ENCODE data around the gene ST6GALNAC3.

ST6GALNAC3 gene

DNA sequence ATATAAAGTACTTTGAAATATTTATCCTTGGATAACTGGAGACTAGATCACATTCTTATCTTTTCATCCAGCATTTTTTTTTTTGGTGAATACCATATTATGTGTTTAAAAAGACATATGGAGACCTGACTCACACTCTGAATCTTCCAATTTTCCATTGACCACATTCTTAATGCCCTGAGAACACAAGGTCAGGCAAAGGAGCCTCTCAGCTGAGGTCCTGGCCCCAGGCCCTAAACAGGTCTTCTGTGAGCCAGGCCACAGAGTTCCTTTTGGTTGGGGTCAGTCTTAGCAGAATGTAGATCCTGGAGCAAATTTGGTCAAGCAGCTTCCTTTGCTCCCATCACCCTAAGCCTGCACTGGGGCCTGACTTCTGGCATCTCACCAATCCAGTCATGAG is 402.6 kb downstream of the ST6GALNAC3 start:
- Histone ChIP-seq H3K4me2 (ENCODE audit: low read length) (no peak overlapping the region), H3K9me3 (ENCODE audit: insufficient read depth, low read length) (no peaks in the 10 kb centered on the region), H3K9ac (ENCODE audit: low read length) (no peak overlapping the region), H3K4me1 (ENCODE audit: low read length) (no peaks in the 10 kb centered on the region), H3K4me3 (ENCODE audit: low read length) (no peak overlapping the region), H3K27ac (ENCODE audit: low read length) (no peak overlapping the region), H3K27me3 (ENCODE audit: low read depth, low read length) (no peaks in the 10 kb centered on the region), H3K79me2 (ENCODE audit: low read length) (no peaks in the 10 kb centered on the region), H3K36me3 (replicated peaks; ENCODE audit: low read depth, low read length) (no peaks in the 10 kb centered on the region), H2AFZ (ENCODE audit: low read depth, low read length) (no peak overlapping the region), H4K20me1 (ENCODE audit: insufficient read depth, low read length) (no peaks in the 10 kb centered on the region)
- TF ChIP-seq, protein P1, sequence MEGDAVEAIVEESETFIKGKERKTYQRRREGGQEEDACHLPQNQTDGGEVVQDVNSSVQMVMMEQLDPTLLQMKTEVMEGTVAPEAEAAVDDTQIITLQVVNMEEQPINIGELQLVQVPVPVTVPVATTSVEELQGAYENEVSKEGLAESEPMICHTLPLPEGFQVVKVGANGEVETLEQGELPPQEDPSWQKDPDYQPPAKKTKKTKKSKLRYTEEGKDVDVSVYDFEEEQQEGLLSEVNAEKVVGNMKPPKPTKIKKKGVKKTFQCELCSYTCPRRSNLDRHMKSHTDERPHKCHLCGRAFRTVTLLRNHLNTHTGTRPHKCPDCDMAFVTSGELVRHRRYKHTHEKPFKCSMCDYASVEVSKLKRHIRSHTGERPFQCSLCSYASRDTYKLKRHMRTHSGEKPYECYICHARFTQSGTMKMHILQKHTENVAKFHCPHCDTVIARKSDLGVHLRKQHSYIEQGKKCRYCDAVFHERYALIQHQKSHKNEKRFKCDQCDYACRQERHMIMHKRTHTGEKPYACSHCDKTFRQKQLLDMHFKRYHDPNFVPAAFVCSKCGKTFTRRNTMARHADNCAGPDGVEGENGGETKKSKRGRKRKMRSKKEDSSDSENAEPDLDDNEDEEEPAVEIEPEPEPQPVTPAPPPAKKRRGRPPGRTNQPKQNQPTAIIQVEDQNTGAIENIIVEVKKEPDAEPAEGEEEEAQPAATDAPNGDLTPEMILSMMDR (IDR thresholded peaks at IDR 0.05; ENCODE audit: low read depth, low read length), result no peak
- no peak for TF ChIP-seq EZH2phosphoT487 (IDR thresholded peaks at IDR 0.05; ENCODE audit: low read depth)

DNA sequence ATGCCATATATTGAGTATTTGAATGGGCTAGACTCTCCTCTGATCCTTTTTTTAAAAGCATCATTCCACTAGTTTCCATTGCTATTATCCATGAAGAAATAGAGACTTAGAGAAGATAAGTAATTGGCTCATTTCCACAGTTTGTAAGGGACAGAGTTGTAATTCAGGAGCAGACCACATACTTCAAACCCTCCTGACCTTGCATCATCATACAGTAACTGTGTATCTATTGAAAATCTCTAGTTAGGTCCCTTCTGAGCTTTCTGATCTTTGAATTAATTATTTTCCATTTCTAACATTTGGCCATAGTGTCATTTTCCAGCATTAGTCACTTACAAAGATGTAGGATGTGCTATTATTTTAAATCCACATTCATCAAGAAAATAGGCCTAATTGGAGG is 406.3 kb downstream of the ST6GALNAC3 start:
- no peaks in the 10 kb centered on the region for H3K4me1 ChIP-seq (ENCODE audit: low read length)
- TF ChIP-seq, protein P1 (IDR thresholded peaks at IDR 0.05; ENCODE audit: low read depth, low read length), result no peak
- no peak for TF ChIP-seq EZH2phosphoT487 (IDR thresholded peaks at IDR 0.05; ENCODE audit: low read depth)

DNA sequence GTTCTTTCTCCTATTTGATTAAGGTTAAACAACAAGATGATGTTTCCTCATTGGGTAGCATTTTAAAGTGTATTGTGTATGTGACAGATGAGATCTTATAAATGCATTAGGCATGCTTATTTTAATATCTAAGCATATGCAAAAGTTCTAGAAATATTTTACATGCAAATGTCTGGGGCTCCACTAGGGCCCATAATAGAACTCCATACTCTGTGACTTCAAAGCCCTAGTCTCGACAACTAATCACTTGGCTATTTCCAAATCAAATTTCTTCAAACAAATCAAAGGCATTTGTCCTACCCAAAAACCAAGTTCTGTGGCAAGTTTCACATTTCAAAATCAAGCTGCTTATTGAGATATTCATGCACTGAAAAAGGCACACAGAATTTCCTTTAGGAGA is 407.1 kb downstream of the ST6GALNAC3 start:
- Histone ChIP-seq H3K9me3 (ENCODE audit: insufficient read depth, low read length) (no peaks in the 10 kb centered on the region), H3K27ac (ENCODE audit: low read length) (no peak overlapping the region), H3K4me3 (ENCODE audit: low read length) (no peak overlapping the region), H3K27me3 (ENCODE audit: low read depth, low read length) (no peaks in the 10 kb centered on the region), H3K4me2 (ENCODE audit: low read length) (no peak overlapping the region), H3K9ac (ENCODE audit: low read length) (no peak overlapping the region), H3K36me3 (replicated peaks; ENCODE audit: low read depth, low read length) (no peaks in the 10 kb centered on the region), H2AFZ (ENCODE audit: low read depth, low read length) (no peak overlapping the region), H3K79me2 (ENCODE audit: low read length) (no peaks in the 10 kb centered on the region), H3K4me1 (ENCODE audit: low read length) (no peaks in the 10 kb centered on the region), H4K20me1 (ENCODE audit: insufficient read depth, low read length) (no peaks in the 10 kb centered on the region)
- TF ChIP-seq, protein P1 (IDR thresholded peaks at IDR 0.05; ENCODE audit: low read depth, low read length), result no peak
- no peak for TF ChIP-seq EZH2phosphoT487 (IDR thresholded peaks at IDR 0.05; ENCODE audit: low read depth)

More for the DNA sequence above, 406.3 kb downstream of the ST6GALNAC3 start:
- H3K9me3 ChIP-seq (ENCODE audit: insufficient read depth, low read length), result no peaks in the 10 kb centered on the region
- no peak overlapping the region for H2AFZ ChIP-seq (ENCODE audit: low read depth, low read length)
- no peak overlapping the region for H3K27ac ChIP-seq (ENCODE audit: low read length)
- H3K4me2 ChIP-seq (ENCODE audit: low read length), result no peak overlapping the region
- no peaks in the 10 kb centered on the region for H3K79me2 ChIP-seq (ENCODE audit: low read length)
- H3K4me3 ChIP-seq (ENCODE audit: low read length), result no peak overlapping the region
- no peak overlapping the region for H3K9ac ChIP-seq (ENCODE audit: low read length)
- H3K27me3 ChIP-seq (ENCODE audit: low read depth, low read length), result no peaks in the 10 kb centered on the region
- no peaks in the 10 kb centered on the region for H4K20me1 ChIP-seq (ENCODE audit: insufficient read depth, low read length)
- H3K36me3 ChIP-seq (replicated peaks; ENCODE audit: low read depth, low read length), result no peaks in the 10 kb centered on the region

DNA sequence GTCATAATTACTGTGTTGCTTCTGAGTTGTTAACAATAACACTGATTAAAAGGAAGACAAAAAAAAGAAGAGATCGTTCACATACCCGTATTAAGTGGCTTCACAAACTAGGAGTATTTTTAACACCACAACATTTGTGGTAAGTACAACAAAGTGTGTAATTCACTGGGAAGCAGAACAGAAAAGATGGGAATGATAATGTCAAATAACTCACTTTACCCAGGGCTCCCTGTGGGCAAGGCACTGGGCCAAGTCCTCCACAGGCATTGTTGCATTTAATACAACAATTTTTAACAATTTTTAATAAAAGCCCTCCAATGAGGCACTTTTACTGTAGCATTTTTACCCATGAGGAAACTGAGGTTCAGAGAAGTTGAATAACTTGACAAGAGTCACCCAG is 407.7 kb downstream of the ST6GALNAC3 start:
- no peak overlapping the region for H3K4me2 ChIP-seq (ENCODE audit: low read length)
- no peaks in the 10 kb centered on the region for H3K27me3 ChIP-seq (ENCODE audit: low read depth, low read length)
- H3K79me2 ChIP-seq (ENCODE audit: low read length), result no peaks in the 10 kb centered on the region
- H3K9me3 ChIP-seq (ENCODE audit: insufficient read depth, low read length), result no peaks in the 10 kb centered on the region
- no peak overlapping the region for H2AFZ ChIP-seq (ENCODE audit: low read depth, low read length)
- H3K9ac ChIP-seq (ENCODE audit: low read length), result no peak overlapping the region
- TF ChIP-seq, protein P1 (IDR thresholded peaks at IDR 0.05; ENCODE audit: low read depth, low read length), result no peak
- no peak for TF ChIP-seq EZH2phosphoT487 (IDR thresholded peaks at IDR 0.05; ENCODE audit: low read depth)
- H3K4me3 ChIP-seq (ENCODE audit: low read length), result no peak overlapping the region
- no peaks in the 10 kb centered on the region for H4K20me1 ChIP-seq (ENCODE audit: insufficient read depth, low read length)
- H3K27ac ChIP-seq (ENCODE audit: low read length), result no peak overlapping the region
- no peaks in the 10 kb centered on the region for H3K36me3 ChIP-seq (replicated peaks; ENCODE audit: low read depth, low read length)
- H3K4me1 ChIP-seq (ENCODE audit: low read length), result no peaks in the 10 kb centered on the region
